Stimulated activated CD4-positive, alpha-beta T cell treated with anti-CD3 and anti-CD28 coated beads, Interleukin-1b, Interleukin-23, amount 100 ng/mL, for 4 hours (primary cell): ENCODE data around the gene TCEAL1.
"Not testable (repeated sequence)": the region's sequence is repeated elsewhere in the genome, so short reads cannot be mapped to it uniquely, and the experiment has no call there.

Source experiments
- DNase-seq, 2 donors: peaks; one replicate each; pipeline ENCODE4 v3.0.0-alpha.2; 2020; ENCODE audit warnings: low read depth in 2 of 2

Gene TCEAL1, protein sequence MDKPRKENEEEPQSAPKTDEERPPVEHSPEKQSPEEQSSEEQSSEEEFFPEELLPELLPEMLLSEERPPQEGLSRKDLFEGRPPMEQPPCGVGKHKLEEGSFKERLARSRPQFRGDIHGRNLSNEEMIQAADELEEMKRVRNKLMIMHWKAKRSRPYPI

DNA sequence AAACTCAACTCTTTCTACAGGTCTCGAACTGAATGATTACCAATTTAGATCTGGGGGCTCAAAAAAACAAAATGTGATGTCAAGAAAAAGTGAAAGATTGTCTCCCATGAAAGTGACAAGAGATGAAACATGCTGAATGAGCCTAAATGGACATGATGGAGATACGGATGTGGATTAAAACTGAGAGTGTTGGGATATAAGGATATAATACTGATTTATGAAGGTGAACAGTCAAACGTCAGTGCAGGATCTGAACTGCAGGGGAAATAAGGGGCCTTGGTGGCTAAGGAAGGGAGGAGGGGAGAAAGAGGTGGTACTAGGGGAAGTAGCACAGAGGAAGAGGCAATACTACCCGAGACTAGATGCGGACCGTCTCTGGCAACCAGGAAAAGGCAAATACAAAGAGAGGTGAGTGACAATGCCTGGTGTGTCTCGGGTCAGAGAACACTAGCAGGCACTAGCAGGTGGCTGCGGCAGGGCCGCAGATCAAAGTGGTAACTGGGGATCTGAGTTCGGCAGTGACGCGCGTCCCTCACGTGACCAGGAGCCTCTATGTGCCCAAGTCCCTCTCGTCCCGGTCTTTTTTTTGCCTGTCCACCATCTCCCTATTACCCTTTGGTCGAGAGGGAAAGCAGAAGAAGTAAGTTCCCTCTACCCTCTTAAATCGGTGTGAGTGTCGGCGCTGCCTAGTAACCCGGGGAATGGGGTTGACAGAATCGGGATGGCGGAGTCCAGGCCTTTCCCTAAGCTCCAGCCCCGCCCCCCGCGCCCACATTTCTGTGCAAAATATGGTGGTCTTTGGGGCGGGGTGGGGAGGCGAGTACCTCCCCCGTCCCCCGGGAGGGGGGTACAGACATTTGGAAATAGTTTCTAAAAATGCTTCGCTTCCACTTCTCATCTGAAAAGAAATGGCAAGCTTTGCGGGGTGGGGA lies at the start of gene TCEAL1:
Gene TCEAL1 (plus strand): TSS at position 590 of the 932 bp plus-strand sequence. CDS start 942 bp downstream, outside the sequence.
- peak in 1 of 2 donors; percentile 14 for DNase-seq

DNA sequence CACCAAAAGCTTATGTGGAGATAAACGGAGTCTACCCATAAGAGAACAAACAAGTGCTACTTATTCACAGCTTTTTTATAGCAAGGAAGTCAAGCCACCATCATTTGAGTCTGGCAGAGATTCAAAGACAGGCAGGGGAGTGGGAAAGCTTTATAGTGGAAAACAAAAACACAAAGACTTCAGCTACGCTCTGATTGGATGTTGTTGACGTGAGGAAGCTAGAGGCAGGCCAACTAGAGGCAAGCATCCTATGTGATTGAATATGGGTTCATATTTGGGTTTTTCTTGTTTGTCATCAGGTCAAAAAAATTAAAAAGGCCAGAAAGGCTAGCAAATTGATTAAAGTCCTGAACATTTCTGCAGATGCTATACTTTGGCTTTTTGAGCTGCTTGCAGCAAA lies 44.2 kb upstream of the TCEAL1 start:
- DNase-seq = no peak

DNA sequence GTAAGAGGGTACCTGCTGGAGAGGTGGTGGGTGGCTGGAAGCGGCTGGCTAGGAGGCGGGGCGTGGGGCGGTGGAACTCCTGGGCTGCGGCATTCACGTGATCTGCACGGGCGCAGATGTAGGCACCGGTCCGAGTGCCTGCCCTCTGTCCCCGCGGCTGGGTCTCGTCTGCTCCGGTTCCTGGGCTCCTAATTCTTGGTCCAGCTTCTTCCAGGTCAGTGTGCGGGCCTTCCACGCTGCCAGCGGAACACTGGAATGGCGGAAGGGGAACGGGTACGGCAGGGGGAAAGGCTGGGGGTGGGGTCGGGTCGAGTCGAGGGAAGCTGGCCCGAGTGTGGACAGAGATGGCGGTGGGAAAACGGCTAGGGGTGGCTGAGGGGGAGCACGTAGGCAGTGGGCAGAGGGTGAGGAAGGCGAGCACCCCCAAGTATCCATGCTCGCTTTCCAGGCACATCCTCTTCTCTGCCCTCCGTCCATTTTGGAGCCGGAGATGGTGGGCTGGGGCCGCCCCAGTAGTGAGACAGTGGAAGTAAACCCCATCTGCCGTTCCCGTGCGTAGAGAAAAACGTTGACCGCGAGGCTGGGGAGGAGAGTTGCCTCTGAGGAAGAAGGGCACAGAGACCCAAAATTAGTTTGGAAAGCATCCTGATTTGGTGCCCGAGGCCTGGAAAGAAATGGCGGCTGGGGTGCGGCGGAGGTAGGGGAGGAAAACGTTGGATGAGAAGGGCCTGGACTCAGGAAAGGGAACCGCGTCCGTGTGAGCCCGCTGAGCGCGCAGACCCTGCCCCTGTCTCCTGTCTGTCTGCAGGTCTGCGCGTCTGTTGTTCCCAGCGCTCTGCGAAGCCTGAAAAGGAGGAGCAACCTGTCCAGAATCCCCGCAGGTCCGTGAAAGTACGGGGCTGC lies 43.1 kb upstream of the TCEAL1 start, which contains the start of gene TCEAL4:
Gene TCEAL4 (plus strand): TSS at position 105 of the 903 bp plus-strand sequence. CDS start 1,161 bp downstream, outside the sequence.
- DNase-seq = peak; percentile 18 to 30

DNA sequence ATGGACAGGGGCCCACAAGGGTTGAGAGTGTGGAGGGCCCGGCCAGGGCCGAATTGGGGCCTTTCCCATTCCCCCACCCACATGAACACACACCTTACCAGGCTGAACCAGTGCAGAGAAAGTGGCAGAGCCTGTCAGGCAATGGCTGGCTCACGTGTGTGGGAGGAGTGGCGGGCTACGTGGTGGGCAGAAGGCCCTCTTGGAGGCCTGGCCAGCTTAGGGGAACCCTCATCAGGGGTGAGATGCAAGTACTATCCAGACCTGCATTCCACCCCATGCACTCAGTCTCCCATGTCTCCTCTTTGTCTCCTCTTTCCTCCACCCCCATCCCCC lies 42.5 kb upstream of the TCEAL1 start:
- no peak for DNase-seq

DNA sequence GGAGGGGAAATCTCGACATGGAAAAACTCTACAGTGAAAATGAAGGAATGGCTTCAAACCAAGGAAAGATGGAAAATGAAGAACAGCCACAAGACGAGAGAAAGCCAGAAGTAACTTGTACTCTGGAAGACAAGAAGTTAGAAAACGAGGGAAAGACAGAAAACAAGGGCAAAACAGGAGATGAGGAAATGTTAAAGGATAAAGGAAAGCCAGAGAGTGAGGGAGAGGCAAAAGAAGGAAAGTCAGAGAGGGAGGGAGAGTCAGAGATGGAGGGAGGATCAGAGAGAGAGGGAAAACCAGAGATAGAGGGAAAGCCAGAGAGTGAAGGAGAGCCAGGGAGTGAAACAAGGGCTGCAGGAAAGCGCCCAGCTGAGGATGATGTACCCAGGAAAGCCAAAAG lies 42.1 kb upstream of the TCEAL1 start:
- DNase-seq = no peak

DNA sequence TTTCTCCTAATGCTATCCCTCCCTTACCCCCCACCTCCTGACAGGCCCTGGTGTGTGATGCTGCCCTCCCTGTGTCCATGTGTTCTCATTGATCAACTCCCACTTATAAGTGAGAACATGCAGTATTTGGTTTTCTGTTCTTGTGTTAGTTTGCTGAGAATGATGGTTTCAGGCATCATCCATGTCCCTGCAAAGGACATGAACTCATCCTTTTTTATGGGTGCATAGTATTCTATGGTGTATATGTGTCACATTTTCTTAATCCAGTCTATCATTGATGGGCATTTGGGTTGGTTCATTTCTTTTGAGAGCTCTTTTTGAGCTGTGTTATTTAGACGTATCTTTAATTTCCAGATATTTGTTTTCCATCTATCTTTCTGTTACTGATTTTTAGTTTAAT lies 36.5 kb upstream of the TCEAL1 start:
- DNase-seq = not testable (repeated sequence)

DNA sequence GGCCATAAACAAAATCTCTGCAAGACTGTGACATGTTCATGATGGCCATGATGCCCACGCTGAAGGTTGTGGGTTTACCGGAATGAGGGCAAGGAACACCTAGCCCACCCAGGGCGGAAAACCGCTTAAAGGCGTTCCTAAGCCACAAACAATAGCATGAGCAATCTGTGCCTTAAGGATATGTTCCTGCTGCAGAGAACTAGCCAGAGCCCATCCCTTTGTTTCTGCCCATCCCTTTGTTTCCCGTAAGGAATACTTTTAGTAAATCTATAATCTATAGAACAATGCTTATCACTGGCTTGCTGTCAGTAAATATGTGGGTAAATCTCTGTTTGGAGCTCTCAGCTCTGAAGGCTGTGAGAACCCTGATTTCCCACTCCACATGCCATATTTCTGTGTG lies 33.6 kb upstream of the TCEAL1 start:
- DNase-seq = not testable (repeated sequence)

DNA sequence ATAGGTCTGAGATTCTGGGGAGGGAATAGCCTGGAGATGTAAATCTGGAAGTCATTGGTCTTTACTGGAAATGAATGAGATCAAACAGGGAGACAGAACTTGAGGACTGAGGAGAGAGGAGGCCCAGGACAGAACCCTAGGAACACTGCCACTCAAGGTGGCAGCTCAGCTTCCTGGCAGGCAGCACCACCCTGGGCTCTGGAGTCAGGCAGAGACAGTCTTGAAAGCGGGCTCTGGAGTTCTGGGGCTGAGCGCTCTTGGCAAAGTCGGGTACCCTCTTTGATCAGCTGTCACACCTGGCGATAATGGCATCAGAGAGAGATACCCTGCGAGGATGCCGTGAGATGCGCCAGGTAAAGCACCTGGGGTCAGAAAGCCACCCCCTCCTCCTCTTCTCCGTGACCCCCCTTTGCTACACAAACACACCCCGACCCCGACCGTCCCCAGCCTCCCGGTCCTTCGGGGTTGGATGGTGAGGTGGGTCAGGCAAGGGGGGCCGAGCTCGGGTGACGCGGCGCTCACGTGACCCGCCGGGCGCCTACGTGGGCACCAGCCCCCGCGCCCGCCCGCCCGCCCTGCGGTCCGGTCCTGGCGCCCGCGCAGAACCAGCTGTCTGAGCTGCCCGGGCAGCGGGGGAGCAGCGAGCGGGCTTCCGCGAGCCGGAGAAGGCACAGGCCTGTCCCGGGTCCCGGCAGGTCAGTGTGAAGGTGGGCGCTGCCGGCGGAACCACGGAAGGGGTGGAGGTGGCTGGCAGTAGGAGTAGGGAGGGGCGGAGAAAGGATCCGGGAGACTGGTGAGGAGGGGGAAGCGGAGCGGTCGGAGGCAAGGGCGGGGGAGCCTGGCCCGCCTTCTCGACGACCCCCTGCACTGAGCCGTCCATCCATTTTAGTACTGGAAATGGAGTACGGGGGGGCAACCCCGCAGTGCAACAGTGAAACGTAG lies 21.1 kb upstream of the TCEAL1 start, which contains the start of gene TCEAL3:
Gene TCEAL3 (plus strand): TSS at position 600 of the 942 bp plus-strand sequence. CDS start 1,102 bp downstream, outside the sequence.
- DNase-seq = no peak

DNA sequence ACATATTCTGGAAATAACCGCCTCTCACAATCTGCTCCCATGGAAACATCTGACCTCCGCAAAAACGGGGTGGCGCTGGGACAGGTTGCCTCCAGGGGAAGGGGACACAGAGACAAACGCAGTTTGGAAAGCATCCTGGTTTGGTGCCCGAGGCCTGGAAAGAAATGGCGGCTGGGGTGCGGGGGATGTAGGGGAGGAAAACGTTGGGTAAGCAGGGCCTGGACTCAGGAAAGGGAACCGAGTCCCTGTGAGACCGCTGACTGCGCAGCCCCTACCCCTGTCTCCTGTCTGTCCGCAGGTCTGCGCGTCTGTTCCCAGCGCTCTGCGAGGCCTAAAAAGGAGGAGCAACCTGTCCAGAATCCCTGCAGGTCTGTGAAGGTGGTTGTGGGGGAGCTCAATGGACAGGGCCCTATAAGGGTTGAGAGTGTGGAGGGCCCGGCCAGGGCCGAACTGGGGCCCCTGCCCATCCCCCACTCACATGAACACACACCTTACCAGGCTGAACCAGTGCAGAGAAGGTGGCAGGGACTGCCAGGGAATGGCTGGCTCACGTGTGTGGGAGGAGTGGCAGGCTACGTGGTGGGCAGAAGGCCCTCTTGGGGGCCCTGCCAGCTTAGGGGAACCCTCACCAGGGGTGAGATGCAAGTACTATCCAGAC lies 20.3 kb upstream of the TCEAL1 start:
- DNase-seq = no peak

DNA sequence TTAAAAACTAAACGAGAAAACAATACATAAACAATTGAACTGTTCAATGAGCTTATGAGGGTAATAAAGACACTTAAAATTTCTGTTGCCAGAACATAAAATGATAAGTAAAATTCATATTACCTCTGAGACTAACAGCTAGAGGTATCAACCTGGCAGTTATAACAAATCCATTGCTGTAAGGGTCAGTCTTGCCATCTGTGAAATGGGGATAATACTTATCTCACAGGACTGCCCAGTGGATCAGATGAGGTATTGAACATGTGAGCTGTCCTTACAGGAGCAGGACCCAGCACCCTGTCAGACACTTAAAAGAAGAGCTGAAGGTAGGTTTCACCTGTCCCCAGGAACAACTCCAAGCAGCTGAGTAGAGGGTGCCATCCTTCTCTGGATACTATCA lies 18.5 kb upstream of the TCEAL1 start:
- no peak for DNase-seq

DNA sequence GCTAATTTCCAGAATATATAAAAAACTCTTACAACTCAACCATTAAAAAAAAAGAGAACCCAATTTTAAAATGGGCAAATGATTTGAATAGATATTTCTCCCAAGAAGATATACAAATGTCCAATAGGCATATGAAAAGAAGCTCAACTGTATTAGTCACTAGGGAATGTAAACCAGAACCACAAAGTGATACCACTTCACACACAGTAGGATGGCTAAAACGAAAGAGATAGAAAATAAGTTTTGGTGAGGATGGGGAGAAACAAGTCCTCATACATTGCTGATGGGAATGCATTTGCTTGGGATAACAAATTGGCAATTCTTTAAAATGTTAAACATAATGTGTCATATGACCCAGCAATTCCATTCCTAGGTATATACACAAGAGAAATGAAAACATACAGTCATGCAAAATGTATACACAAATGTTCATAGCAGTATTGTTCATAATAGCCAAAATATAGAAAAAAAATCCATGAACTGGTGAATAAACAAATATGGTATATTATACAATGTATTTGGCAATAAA lies 15.3 kb upstream of the TCEAL1 start:
- DNase-seq = no peak

DNA sequence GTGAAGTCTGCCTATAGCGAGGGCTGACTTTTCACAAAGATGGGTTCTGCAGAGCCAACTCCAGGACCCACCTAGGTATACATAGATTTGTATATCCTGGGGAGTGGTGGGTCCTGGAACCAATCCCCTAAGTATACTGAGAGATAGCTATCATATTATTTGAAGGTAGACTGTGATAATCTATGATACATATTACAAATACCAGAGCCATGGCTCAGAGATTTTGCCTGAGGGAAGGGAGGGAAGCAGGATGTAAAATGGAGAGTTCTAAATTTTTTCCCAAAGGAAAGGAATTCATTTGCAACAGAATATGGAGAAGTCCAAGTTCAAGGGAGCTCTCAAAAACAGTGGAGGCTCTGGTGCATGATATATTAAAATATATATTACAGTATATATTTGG lies 13.8 kb upstream of the TCEAL1 start:
- DNase-seq = no peak

DNA sequence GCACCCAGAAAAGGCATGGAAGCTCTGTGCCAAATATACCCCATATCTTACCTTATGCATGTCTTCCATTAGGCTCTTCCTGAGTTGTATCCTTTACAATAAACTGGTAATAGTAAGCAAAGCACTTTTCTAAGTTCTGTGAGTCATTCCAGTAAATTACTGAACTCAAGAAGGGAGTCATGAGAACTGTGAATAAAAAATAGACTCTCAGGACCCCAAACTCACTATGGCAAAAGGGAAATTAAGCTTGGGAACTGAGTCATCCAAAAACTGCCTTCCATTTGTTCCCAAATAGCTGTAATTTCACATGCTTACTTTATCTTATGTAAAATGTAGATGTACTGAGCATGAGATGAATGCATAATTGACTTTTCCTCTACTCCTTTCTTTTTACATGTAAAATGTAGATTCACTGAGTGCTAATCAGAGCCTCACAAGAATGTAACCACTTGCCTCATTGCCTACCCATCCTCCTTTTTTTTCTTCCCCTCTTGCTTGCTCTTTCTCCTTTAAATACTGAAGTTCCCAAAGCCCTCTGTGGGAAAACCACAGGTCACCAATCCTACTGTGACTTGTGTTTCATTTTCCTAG lies 12.9 kb upstream of the TCEAL1 start:
- no peak for DNase-seq

DNA sequence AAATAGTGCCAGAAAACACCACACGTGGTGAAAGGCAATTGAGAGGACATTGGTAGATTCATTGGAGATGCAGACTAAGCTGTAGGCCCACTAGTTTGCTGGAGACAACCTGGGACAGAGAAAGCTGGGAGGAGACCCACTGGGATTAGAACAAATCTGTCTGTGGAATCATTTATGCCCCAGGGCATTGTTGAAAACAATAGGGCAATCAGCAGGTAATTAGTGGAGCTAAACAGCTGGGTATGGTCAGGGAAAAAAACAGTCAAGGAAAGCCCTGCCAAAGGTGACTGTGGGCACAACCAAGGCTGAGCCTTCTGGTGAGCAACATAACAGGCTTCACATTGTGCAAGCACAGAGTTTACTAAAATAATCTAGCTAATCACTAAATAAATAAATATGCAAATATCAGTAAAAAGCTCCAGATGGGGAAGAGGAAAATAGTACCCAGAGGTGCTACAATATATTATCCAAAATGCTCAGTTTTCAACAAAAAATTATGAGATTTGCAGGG lies 12.0 kb upstream of the TCEAL1 start:
- DNase-seq = no peak

DNA sequence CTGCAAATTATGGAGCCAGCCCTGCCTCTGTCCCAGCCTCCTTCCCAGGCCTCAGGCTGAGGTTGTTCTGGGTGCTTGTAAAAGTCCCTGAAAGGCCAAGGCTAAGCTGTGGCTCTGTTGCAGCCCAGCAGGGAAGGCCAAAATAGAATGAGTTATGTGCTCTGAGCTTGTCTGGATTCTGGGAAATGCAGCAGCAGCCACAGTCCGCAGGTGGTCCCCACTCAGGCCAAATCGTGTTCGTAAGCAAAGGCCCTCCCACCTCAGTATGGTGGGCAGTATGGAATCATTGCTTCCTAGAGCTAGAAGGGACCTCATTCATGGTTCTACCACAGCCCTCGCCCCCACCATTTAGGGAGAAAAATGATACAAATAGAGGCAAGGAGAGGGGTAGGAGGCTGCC lies 4.7 kb upstream of the TCEAL1 start:
- DNase-seq = no peak

DNA sequence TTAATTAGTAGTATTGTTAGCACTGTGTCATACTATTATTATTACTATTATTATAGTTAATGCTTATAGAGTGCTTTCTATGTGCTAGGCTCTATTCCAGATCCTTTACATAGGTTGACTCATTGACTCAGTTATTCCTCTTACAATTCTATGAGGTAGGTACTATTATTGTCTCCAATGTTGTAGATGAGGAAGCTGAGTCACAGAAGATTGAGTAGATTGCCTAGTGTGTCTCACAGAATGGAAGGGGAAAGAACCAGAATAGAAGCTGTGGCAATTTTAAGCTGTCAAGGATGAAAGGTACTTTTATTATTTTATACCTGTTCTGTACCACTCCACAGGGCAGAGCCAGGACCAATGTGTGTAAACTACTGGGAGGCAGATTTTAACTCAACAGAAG lies 1.9 kb upstream of the TCEAL1 start:
- no peak for DNase-seq

DNA sequence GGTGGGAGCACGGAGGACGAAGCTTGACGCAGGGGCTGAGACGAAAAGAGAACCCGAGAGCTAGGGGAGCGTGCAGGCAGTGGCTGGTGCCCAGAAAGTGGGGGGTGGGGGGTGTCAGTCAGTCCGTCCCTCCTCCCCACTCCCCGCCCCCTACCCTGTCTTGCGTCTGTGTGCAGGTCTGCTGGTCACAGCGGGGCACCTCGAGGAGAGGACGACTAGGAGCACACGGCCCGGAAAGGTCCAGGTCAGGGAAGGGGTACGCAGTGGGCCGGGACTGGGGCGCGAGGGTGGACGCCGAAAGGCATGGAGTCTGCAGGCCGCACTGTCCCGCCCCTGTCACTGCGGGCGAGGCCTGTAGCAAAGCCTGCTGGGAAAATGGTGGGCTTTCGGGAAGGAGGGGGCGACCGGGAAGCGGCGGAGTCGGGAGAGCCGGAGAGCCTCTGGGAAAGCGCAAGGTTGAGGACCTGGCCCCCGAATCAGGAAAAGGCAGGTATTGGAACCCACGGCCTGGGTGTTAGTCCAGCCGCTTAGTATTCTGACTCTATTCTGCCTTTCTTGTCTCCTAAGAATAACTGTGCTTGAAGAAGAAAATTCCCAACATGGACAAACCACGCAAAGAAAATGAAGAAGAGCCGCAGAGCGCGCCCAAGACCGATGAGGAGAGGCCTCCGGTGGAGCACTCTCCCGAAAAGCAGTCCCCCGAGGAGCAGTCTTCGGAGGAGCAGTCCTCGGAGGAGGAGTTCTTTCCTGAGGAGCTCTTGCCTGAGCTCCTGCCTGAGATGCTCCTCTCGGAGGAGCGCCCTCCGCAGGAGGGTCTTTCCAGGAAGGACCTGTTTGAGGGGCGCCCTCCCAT lies 769 bp downstream of the TCEAL1 start:
- DNase-seq = peak in 1 of 2 donors; percentile 13

DNA sequence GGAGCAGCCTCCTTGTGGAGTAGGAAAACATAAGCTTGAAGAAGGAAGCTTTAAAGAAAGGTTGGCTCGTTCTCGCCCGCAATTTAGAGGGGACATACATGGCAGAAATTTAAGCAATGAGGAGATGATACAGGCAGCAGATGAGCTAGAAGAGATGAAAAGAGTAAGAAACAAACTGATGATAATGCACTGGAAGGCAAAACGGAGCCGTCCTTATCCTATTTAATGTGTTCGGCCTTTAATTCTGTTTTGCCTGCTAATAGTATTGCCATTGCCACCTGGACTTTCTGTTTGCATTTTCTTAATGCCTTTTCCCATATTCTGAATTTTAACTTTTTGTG lies 1.4 kb downstream of the TCEAL1 start:
- no peak for DNase-seq

DNA sequence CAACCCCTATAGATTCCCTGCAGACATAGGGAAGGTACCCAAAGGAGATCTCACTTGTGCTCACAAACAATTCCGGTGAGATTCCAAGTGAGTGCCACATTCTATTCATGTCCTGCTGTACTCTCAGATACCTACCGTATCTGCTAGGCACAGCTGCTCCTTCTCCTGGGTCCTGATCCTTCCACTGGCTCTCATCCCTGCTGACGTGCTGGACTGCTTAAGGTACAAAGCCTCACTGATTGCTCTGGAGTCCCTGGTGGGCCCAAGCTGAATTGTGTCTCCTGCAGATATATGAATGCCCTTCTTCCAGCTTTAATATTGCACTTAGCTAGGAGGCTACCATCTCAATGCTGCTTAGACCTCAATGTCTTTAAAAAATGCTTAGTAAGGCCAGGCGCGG lies 2.4 kb downstream of the TCEAL1 start:
- DNase-seq = no peak
